ENCODE data around the gene THAP3. TPM values are rescaled to one million over a fixed set of nuclear protein-coding genes. Genes with fewer than 3 reads are reported as not detected.

THAP3 gene
- total and polyA plus RNA-seq, 2 of the 8 experiments (the other 6 are each of a cell fraction or from before 2014, with no cell fraction given) = 8.2 to 15.3 TPM

DNA sequence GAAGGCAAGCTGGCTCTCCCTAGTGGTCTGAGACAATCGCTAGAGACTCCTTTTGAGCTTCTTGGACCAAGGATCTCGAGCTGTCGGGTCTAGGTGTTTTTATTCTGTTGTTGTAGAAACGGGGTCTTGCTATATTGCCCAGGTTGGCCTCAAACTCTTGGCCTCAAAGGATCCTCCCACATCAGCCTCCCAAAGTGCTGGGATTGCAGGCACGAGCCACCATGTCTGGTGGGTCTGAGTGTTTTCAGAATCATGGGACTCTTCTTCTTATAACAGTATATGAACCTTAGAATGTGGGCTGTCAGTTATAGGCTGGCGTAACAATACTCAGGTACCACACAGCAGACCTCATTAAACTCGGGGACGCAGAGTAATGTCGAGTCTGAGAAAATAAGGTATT is 43.8 kb downstream of the THAP3 start (continued):
- no peak for TF ChIP-seq EP300 (IDR thresholded peaks at IDR 0.05; ENCODE audit: borderline replicate concordance in 1 of 2, low read depth in 2 of 2, low read length in 2 of 2)
- TF ChIP-seq SUZ12 (IDR thresholded peaks at IDR 0.05; ENCODE audit: low read length) = no peak
- TF ChIP-seq RBBP5 (IDR thresholded peaks at IDR 0.05; ENCODE audit: borderline replicate concordance, low read depth, low read length) = no peak
- TF ChIP-seq NRF1 (IDR thresholded peaks at IDR 0.05; ENCODE audit: low read depth, low read length) = no peak

Measured in H1 (cell line).